ENCODE results near the gene NBEA. TPM values are rescaled to one million over a fixed set of nuclear protein-coding genes. Genes with fewer than 3 reads are reported as not detected.
A peak's percentile ranks its signal among the peaks of the same experiment; 100 is the strongest.

NBEA gene
- total and polyA plus RNA-seq, 2 experiments from 2014 or later = 9.1 to 29.1 TPM

GRCh38 chr13:35387682-35388250 is 445.7 kb downstream of the NBEA start (continued):
- TF ChIP-seq ZNF462 (CRISPR knock-in tag; IDR thresholded peaks at IDR 0.05) (no peak), JUNB (IDR thresholded peaks at IDR 0.05; ENCODE audit: unreplicated experiment) (no peak), ZNF114 (CRISPR knock-in tag; IDR thresholded peaks at IDR 0.05) (no peak), EZH2 (IDR thresholded peaks at IDR 0.05; ENCODE audit: low read depth, unreplicated experiment) (no peak)

GRCh38 chr13:35388441-35389355 is 446.6 kb downstream of the NBEA start:
- H3K4me3 ChIP-seq = no peak overlapping the region
- H4K20me1 ChIP-seq (replicated peaks; ENCODE audit: insufficient read depth) = no peaks in the 10 kb centered on the region
- no peaks in the 10 kb centered on the region for H3K36me3 Mint-ChIP-seq (ENCODE audit: low read depth)
- no peaks in the 10 kb centered on the region for H3K9me2 ChIP-seq (ENCODE audit: insufficient read depth)
- no peaks in the 10 kb centered on the region for H3K27me3 ChIP-seq (ENCODE audit: insufficient read depth)
- no peak overlapping the region for H3K27ac ChIP-seq (ENCODE audit: low read depth)
- H3K27me3 Mint-ChIP-seq (ENCODE audit: insufficient read depth, low read depth, poor library complexity) = peaks cover 2% of the 10 kb centered on the region
- ATAC-seq (no peak), DNase-seq (ENCODE audit: low spot score) (no peak)
- no peaks in the 10 kb centered on the region for H3K79me2 ChIP-seq (replicated peaks; ENCODE audit: insufficient read depth)
- H3F3A ChIP-seq (replicated peaks; ENCODE audit: low read depth) = no peaks in the 10 kb centered on the region
- H3K36me3 ChIP-seq (ENCODE audit: insufficient read depth) = no peaks in the 10 kb centered on the region
- no peak overlapping the region for H3K4me2 ChIP-seq
- peaks cover 5% of the 10 kb centered on the region; the same call in 1 of the 2 replicates for H3K4me1 ChIP-seq (ENCODE audit: insufficient read depth)
- no peaks in the 10 kb centered on the region for H3K9me3 Mint-ChIP-seq
- H3K4me1 Mint-ChIP-seq = peaks cover 15% of the 10 kb centered on the region
- H3K4me3 Mint-ChIP-seq = no peak overlapping the region
- H3K27ac Mint-ChIP-seq = peak overlapping the region; percentile 72
- H2AFZ ChIP-seq = no peak overlapping the region
- no peak for TF ChIP-seq POLR2AphosphoS5 (IDR thresholded peaks at IDR 0.05; ENCODE audit: low read depth)
- TF ChIP-seq CREB1 (CRISPR knock-in tag; IDR thresholded peaks at IDR 0.05; ENCODE audit: low read depth) = no peak
- no peak for TF ChIP-seq CTCF (conservative IDR thresholded peaks at IDR 0.05; ENCODE audit: low read depth in 2 of 2)
- no peak for TF ChIP-seq EZH2 (IDR thresholded peaks at IDR 0.05; ENCODE audit: low read depth, unreplicated experiment)
- no peak for TF ChIP-seq STAT1 (IDR thresholded peaks at IDR 0.05; ENCODE audit: unreplicated experiment)
- no peak for TF ChIP-seq REST (IDR thresholded peaks at IDR 0.05; ENCODE audit: unreplicated experiment)
- TF ChIP-seq NANOG (IDR thresholded peaks at IDR 0.05; ENCODE audit: borderline replicate concordance) = no peak

Measured in GM23338 (cell line).